ENCODE data around the gene ACRV1.

DNA sequence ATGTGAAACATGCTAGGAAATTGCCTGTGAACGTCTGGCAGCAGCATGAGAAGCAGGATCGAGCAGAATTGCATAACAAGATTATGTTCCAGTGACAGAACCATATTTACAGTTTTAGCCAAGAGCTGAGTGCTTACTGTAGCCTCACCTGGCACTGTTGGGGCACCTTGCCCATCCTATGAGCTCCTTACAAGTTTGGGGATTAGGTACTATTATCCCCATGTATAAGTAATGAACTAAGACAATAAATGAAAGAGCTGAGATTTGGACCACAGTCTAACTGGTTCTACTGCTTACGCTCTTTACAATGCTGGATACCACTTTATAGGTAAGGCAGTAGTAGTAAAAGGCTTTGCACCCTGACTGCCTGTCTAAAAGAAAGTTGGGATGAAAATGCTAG, 48.3 kb upstream of the ACRV1 start:
- TF ChIP-seq, protein P1, sequence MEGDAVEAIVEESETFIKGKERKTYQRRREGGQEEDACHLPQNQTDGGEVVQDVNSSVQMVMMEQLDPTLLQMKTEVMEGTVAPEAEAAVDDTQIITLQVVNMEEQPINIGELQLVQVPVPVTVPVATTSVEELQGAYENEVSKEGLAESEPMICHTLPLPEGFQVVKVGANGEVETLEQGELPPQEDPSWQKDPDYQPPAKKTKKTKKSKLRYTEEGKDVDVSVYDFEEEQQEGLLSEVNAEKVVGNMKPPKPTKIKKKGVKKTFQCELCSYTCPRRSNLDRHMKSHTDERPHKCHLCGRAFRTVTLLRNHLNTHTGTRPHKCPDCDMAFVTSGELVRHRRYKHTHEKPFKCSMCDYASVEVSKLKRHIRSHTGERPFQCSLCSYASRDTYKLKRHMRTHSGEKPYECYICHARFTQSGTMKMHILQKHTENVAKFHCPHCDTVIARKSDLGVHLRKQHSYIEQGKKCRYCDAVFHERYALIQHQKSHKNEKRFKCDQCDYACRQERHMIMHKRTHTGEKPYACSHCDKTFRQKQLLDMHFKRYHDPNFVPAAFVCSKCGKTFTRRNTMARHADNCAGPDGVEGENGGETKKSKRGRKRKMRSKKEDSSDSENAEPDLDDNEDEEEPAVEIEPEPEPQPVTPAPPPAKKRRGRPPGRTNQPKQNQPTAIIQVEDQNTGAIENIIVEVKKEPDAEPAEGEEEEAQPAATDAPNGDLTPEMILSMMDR (IDR thresholded peaks at IDR 0.05 in 4 of 5, conservative IDR thresholded peaks at IDR 0.05 in 1 of 5), result no peak
- no peak for TF ChIP-seq POLR2A (IDR thresholded peaks at IDR 0.05)

Data from gastrocnemius medialis (tissue), 4 donors.